ENCODE measurements around the gene POLR2A.

GRCh38 chr17:7466318-7466638, 17.9 kb upstream of the POLR2A start:
- TF ChIP-seq POLR2A (IDR thresholded peaks at IDR 0.05; ENCODE audit: extremely low read depth, insufficient read length) (no peak), MAX (IDR thresholded peaks at IDR 0.05; ENCODE audit: low read depth, low read length) (no peak), MYC (IDR thresholded peaks at IDR 0.05; ENCODE audit: low read depth, low read length) (no peak)
- TF ChIP-seq, protein P1, sequence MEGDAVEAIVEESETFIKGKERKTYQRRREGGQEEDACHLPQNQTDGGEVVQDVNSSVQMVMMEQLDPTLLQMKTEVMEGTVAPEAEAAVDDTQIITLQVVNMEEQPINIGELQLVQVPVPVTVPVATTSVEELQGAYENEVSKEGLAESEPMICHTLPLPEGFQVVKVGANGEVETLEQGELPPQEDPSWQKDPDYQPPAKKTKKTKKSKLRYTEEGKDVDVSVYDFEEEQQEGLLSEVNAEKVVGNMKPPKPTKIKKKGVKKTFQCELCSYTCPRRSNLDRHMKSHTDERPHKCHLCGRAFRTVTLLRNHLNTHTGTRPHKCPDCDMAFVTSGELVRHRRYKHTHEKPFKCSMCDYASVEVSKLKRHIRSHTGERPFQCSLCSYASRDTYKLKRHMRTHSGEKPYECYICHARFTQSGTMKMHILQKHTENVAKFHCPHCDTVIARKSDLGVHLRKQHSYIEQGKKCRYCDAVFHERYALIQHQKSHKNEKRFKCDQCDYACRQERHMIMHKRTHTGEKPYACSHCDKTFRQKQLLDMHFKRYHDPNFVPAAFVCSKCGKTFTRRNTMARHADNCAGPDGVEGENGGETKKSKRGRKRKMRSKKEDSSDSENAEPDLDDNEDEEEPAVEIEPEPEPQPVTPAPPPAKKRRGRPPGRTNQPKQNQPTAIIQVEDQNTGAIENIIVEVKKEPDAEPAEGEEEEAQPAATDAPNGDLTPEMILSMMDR (IDR thresholded peaks at IDR 0.05; ENCODE audit: low read depth, low read length), result no peak
